ENCODE measurements around the gene AP2A1.

The AP2A1 gene

GRCh38 chr19:49793561-49793840, 26.7 kb downstream of the AP2A1 start:
- TF ChIP-seq SIN3A (IDR thresholded peaks at IDR 0.05; ENCODE audit: borderline replicate concordance, insufficient read depth, low read length) (no peak), REST (IDR thresholded peaks at IDR 0.05; ENCODE audit: insufficient read depth in 1 of 2, low read depth in 2 of 2, low read length in 2 of 2) (no peak), TAF1 (IDR thresholded peaks at IDR 0.05; ENCODE audit: borderline replicate concordance, insufficient read depth, low read length) (no peak), POLR2AphosphoS5 (IDR thresholded peaks at IDR 0.05; ENCODE audit: low read depth, low read length) (no peak), FOXP2 (optimal IDR thresholded peaks at IDR 0.05; ENCODE audit: borderline replicate concordance, extremely low read depth, extremely low read length, insufficient read depth) (no peak)

GRCh38 chr19:49795615-49796014, 28.8 kb downstream of the AP2A1 start:
- no peak for TF ChIP-seq FOXP2 (optimal IDR thresholded peaks at IDR 0.05; ENCODE audit: borderline replicate concordance, extremely low read depth, extremely low read length, insufficient read depth)
- TF ChIP-seq SIN3A (IDR thresholded peaks at IDR 0.05; ENCODE audit: borderline replicate concordance, insufficient read depth, low read length) = no peak
- no peak for TF ChIP-seq POLR2AphosphoS5 (IDR thresholded peaks at IDR 0.05; ENCODE audit: low read depth, low read length)

- TF ChIP-seq TAF1 (IDR thresholded peaks at IDR 0.05; ENCODE audit: borderline replicate concordance, insufficient read depth, low read length) (no peak), SIN3A (IDR thresholded peaks at IDR 0.05; ENCODE audit: borderline replicate concordance, insufficient read depth, low read length) (no peak), POLR2AphosphoS5 (IDR thresholded peaks at IDR 0.05; ENCODE audit: low read depth, low read length) (no peak), REST (IDR thresholded peaks at IDR 0.05; ENCODE audit: insufficient read depth in 1 of 2, low read depth in 2 of 2, low read length in 2 of 2) (no peak), FOXP2 (optimal IDR thresholded peaks at IDR 0.05; ENCODE audit: borderline replicate concordance, extremely low read depth, extremely low read length, insufficient read depth) (no peak)
Measured at GRCh38 chr19:49798574-49798973, 31.8 kb downstream of the AP2A1 start.

- TF ChIP-seq FOXP2 (optimal IDR thresholded peaks at IDR 0.05; ENCODE audit: borderline replicate concordance, extremely low read depth, extremely low read length, insufficient read depth) (no peak), POLR2AphosphoS5 (IDR thresholded peaks at IDR 0.05; ENCODE audit: low read depth, low read length) (no peak), SIN3A (IDR thresholded peaks at IDR 0.05; ENCODE audit: borderline replicate concordance, insufficient read depth, low read length) (no peak), TAF1 (IDR thresholded peaks at IDR 0.05; ENCODE audit: borderline replicate concordance, insufficient read depth, low read length) (no peak), REST (IDR thresholded peaks at IDR 0.05; ENCODE audit: insufficient read depth in 1 of 2, low read depth in 2 of 2, low read length in 2 of 2) (no peak)
Measured at GRCh38 chr19:49799271-49799797, 32.5 kb downstream of the AP2A1 start.

GRCh38 chr19:49799798-49800376, 33.1 kb downstream of the AP2A1 start:
- no peak for TF ChIP-seq POLR2AphosphoS5 (IDR thresholded peaks at IDR 0.05; ENCODE audit: low read depth, low read length)
- TF ChIP-seq SIN3A (IDR thresholded peaks at IDR 0.05; ENCODE audit: borderline replicate concordance, insufficient read depth, low read length) = no peak
- TF ChIP-seq TAF1 (IDR thresholded peaks at IDR 0.05; ENCODE audit: borderline replicate concordance, insufficient read depth, low read length) = no peak
- TF ChIP-seq REST (IDR thresholded peaks at IDR 0.05; ENCODE audit: insufficient read depth in 1 of 2, low read depth in 2 of 2, low read length in 2 of 2) = no peak

Measured in PFSK-1 (cell line).